Stimulated activated effector memory CD8-positive, alpha-beta T cell treated with anti-CD3 and anti-CD28 coated beads, Interleukin-12 subunit alpha, Interleukin-12 subunit beta, amount 100 ng/mL, for 72 hours (primary cell): ENCODE results near the gene SF3B1.
"Not testable (repeated sequence)": the region's sequence is repeated elsewhere in the genome, so short reads cannot be mapped to it uniquely, and the experiment has no call there.

ENCODE experiments used
- ATAC-seq: fragments of 150-1000 bp; cut with Tn5 transposase; 2 replicates; pipeline ENCODE4 v1.10.0; 2021
- DNase-seq, 2 donors: peaks; one replicate each; pipeline ENCODE4 v3.0.0; 2021 to 2022; ENCODE audit warnings: low spot score in 2 of 2
- H3K27ac Mint-ChIP-seq: one replicate; pipeline ENCODE4 v1.8.0; 2022; ENCODE audit warnings: mild to moderate bottlenecking, mixed read lengths
- H3K36me3 Mint-ChIP-seq: one replicate; pipeline ENCODE4 v1.8.0; 2022; ENCODE audit warnings: mild to moderate bottlenecking, mixed read lengths
- H3K4me1 Mint-ChIP-seq: one replicate; pipeline ENCODE4 v1.8.0; 2022; ENCODE audit warnings: mixed read lengths
- H3K4me3 Mint-ChIP-seq: one replicate; pipeline ENCODE4 v1.8.0; 2022; ENCODE audit warnings: mild to moderate bottlenecking, mixed read lengths
- H3K9me3 Mint-ChIP-seq: one replicate; pipeline ENCODE4 v1.8.0; 2022; ENCODE audit warnings: mixed read lengths

The SF3B1 gene

GRCh38 chr2:197414515-197414914 lies 20.3 kb downstream of the SF3B1 start:
- no peak for ATAC-seq
- H3K36me3 Mint-ChIP-seq = peaks cover 100% of the 10 kb centered on the region

DNA sequence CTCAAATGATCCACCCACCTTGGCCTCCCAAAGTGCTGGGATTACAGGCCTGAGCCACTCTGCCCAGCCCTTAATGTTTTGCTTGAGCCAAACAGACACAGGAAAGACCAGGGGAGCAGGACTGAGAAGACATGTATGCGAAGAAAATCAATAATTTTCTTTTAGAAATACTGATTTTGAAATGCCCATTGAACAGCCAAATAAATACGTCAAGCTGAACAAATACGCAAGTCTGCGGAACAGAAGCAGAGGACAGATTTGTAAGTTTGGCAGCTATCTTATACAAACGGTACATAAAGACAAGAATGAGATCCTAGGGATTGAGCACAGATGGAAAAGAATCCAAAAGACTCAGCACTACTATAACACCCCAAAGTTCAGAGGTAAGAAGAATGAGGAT lies 20.8 kb downstream of the SF3B1 start:
- ATAC-seq (no peak), DNase-seq (no peak)
- Mint-ChIP-seq H3K4me1 (peaks cover 16% of the 10 kb centered on the region), H3K9me3 (no peaks in the 10 kb centered on the region), H3K4me3 (no peak overlapping the region), H3K36me3 (peaks cover 100% of the 10 kb centered on the region), H3K27ac (peak overlapping the region; percentile 27)

More at GRCh38 chr2:197414515-197414914, 20.3 kb downstream of the SF3B1 start:
- peaks cover 16% of the 10 kb centered on the region for H3K4me1 Mint-ChIP-seq
- H3K27ac Mint-ChIP-seq = peak overlapping the region; percentile 27
- DNase-seq = no peak
- no peaks in the 10 kb centered on the region for H3K9me3 Mint-ChIP-seq
- H3K4me3 Mint-ChIP-seq = no peak overlapping the region

GRCh38 chr2:197405582-197405981 lies 29.2 kb downstream of the SF3B1 start:
- DNase-seq = no peak
- H3K4me3 Mint-ChIP-seq = no peak overlapping the region
- H3K9me3 Mint-ChIP-seq = no peaks in the 10 kb centered on the region
- H3K36me3 Mint-ChIP-seq = peaks cover 100% of the 10 kb centered on the region
- no peaks in the 10 kb centered on the region for H3K4me1 Mint-ChIP-seq
- no peak for ATAC-seq
- no peak overlapping the region for H3K27ac Mint-ChIP-seq

DNA sequence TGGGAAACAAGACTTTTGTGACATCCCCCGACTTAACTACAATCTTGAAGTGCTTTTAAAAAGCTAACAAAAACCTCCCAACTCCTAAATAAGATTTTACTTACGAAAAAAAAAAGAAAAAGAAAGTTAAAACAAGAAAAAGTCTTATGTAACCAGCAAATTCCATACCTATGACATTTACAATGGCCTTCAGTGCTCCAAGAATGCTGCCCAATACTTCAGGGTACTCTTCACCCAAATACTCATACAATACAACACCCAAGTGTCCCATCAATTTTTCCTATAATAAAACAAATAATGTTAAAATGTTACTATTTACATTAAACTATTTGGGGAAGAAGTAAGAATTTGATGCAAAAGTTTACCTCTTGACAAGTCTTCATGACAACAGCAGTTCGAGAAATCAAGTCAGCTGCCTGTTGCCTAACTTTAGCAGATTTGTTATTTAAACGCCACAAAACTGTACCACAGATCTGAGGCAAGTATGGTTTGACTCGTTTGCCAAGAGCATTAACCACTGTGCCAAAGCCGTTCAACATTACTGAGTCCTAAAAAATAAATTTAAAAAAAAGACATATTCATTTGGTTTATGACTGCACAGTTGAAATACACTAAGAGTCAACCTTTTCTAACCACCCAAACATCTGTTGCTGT lies 34.8 kb downstream of the SF3B1 start:
- ATAC-seq (no peak), DNase-seq (no peak)
- peaks cover 100% of the 10 kb centered on the region for H3K36me3 Mint-ChIP-seq

GRCh38 chr2:197398913-197399312 lies 35.9 kb downstream of the SF3B1 start:
- H3K9me3 Mint-ChIP-seq = no peaks in the 10 kb centered on the region
- H3K27ac Mint-ChIP-seq = no peak overlapping the region
- DNase-seq = no peak
- no peaks in the 10 kb centered on the region for H3K4me1 Mint-ChIP-seq
- no peak for ATAC-seq
- H3K36me3 Mint-ChIP-seq = peaks cover 100% of the 10 kb centered on the region
- no peak overlapping the region for H3K4me3 Mint-ChIP-seq

More for the DNA sequence above, 34.8 kb downstream of the SF3B1 start:
- H3K4me3 Mint-ChIP-seq = no peak overlapping the region
- no peak overlapping the region for H3K27ac Mint-ChIP-seq
- no peaks in the 10 kb centered on the region for H3K4me1 Mint-ChIP-seq
- H3K9me3 Mint-ChIP-seq = no peaks in the 10 kb centered on the region

DNA sequence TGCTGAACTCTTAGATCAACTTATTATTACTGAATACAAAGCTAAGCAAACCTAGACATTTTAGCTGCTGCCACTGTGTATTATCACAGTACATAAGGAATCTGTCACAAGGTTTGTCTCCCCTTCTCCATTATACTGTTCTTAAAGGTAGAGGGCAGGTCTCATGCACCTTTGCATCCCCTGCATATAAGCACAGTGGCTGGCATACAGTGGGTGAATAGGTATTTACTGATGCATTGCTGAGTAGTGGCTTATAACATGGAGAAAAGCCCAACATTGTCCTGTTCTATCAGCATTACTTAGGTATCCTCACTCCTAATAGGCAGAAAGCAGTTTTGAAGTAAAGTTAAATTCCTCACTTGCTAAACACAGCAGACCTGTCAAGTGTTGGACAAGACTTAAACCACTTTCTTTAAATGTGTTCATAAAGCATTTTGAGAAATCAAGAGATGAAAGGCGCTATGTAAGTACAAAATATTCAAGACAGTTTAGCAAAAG lies 43.6 kb downstream of the SF3B1 start:
- H3K27ac Mint-ChIP-seq = no peak overlapping the region
- H3K9me3 Mint-ChIP-seq = no peaks in the 10 kb centered on the region
- no peaks in the 10 kb centered on the region for H3K4me1 Mint-ChIP-seq
- ATAC-seq (no peak), DNase-seq (no peak)
- H3K36me3 Mint-ChIP-seq = peaks cover 66% of the 10 kb centered on the region
- H3K4me3 Mint-ChIP-seq = no peak overlapping the region

DNA sequence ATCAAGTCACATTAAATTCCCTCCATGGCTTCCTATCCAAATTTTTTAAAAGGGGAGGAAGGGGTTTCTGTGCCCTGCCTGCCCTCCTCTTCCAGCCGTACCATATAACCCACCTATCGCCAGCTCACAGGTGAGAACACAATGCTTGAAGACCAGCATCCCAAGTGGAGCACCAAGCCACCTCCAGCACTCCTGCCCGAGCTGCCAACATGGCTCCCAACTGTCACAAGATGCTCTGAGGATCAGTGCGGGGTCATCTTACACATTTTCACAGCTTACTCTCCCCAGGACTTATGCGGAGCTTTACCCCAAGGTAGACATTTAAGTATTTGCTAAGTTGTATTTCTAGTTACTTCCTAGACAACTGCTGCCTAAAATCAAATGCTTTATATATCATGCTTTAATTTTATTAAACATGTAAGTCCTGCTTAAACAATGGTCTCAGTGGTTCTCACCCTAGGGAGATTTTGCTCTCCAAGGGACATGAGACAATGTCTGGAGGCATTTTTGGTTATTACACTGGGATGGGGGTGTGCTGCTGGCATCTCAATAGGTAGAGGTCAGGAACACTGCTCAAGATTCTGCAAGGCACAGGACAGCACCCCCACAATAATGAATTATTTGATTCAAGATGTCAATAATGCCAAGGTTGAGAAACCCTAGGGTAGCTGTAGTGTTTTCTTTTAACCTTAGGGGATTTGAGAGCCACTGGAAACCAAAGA lies 45.8 kb downstream of the SF3B1 start:
- H3K9me3 Mint-ChIP-seq = no peaks in the 10 kb centered on the region
- DNase-seq (no peak), ATAC-seq (no peak)
- H3K4me3 Mint-ChIP-seq = no peak overlapping the region
- peaks cover 43% of the 10 kb centered on the region for H3K36me3 Mint-ChIP-seq
- no peak overlapping the region for H3K27ac Mint-ChIP-seq
- H3K4me1 Mint-ChIP-seq = peaks cover 5% of the 10 kb centered on the region

DNA sequence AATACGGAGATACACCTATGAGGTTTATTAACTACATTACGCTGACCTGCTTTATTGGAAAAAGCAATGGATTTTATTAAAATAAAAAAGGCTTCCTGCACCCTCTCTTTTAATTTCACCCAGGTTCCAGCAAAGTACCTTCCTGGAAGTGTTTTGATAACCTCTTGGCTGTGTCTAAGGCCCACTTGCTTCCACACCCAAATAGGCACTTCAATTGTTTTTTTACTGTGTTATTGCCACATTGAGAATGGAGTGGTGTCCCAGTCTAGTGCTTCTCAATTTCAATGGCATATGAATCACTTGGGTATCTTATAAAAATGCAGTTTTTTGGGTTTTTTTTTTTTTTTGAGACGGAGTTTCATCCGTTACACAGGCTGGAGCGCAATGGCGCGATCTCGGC lies 47.6 kb downstream of the SF3B1 start:
- Mint-ChIP-seq H3K9me3 (no peaks in the 10 kb centered on the region), H3K27ac (no peak overlapping the region), H3K4me3 (no peak overlapping the region), H3K36me3 (peaks cover 25% of the 10 kb centered on the region), H3K4me1 (peaks cover 5% of the 10 kb centered on the region)
- ATAC-seq = no peak
- no peak for DNase-seq

GRCh38 chr2:197386242-197386641 lies 48.6 kb downstream of the SF3B1 start:
- ATAC-seq = no peak
- DNase-seq = no peak
- peaks cover 5% of the 10 kb centered on the region for H3K4me1 Mint-ChIP-seq
- peaks cover 15% of the 10 kb centered on the region for H3K36me3 Mint-ChIP-seq
- no peak overlapping the region for H3K4me3 Mint-ChIP-seq
- H3K27ac Mint-ChIP-seq = peak overlapping the region; percentile 32
- no peaks in the 10 kb centered on the region for H3K9me3 Mint-ChIP-seq

DNA sequence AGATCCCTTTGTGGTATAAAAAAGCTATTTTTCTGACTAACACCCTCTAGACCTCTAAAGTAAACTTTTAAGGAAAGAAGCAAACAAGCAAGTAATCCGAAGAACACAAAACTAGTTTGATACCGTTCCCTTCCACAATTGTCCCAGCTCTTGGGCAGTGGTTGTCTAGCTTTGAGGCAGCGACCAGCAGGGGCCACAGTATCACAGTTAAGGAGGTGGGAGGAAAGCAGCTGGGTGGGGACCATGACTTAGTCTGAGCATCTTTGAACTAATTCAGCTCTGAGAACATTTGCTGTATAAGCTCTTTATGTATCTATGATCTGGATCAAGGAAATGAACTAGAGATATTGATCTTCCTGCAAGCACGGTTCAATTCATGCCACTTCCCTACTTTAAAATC lies 51.0 kb downstream of the SF3B1 start:
- Mint-ChIP-seq H3K4me1 (peaks cover 5% of the 10 kb centered on the region), H3K9me3 (no peaks in the 10 kb centered on the region), H3K36me3 (no peaks in the 10 kb centered on the region), H3K27ac (no peak overlapping the region), H3K4me3 (no peak overlapping the region)
- ATAC-seq (no peak), DNase-seq (no peak)

DNA sequence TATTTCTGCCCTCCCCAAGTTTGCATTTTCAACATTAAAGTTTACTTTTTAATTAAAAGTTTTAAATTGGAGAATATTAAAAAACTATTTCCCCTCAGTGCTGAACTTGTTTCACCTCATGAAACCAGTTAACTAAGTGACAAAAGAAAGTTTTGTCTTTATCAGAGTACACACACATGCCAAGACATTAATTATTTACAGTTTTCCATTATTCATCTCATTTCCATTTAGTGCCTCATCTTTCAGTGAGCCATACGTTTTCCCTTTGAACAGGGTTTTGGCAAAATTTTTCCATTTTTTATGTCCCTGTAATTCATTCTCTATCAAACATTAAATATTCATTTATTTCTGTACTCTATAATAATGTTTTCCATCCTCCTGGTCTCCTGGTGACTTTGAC lies 53.2 kb downstream of the SF3B1 start:
- Mint-ChIP-seq H3K4me3 (no peak overlapping the region), H3K9me3 (no peaks in the 10 kb centered on the region), H3K4me1 (peaks cover 11% of the 10 kb centered on the region), H3K27ac (no peak overlapping the region), H3K36me3 (no peaks in the 10 kb centered on the region)
- ATAC-seq = no peak
- DNase-seq = no peak

- H3K9me3 Mint-ChIP-seq, DNase-seq, H3K4me3 Mint-ChIP-seq, H3K36me3 Mint-ChIP-seq, H3K27ac Mint-ChIP-seq: not testable (repeated sequence)
- H3K4me1 Mint-ChIP-seq = peaks cover 11% of the 10 kb centered on the region
- peak; percentile 40 for ATAC-seq
Measured at GRCh38 chr2:197379918-197380309, 54.9 kb downstream of the SF3B1 start.

DNA sequence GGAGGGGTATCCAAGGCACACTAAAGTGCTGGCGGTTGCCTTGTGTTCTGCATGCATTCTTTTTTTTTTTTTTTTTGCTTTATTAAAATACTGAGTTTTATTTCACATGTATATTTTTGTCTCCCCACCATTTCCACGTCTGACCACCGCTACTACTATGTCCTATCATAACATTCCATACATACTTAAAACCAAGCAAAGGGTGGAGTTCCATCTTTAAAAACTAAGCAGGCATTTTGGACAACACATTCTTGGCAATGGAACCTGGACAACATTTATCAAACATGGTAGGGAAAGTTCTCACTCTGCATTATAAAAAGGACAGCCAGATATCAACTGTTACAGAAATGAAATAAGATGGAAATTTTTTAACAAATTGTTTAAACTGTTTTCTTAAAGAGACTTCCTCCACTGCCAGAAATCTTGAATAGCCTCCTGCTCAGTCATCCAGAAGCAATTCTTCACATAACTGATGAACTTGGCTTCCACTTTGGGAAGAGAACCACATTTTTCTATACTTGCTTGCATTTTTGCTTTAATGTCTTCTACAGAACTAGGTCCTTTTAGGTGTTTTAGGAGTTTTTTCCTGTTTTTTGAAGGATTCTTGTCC lies 55.4 kb downstream of the SF3B1 start:
- not testable (repeated sequence) for H3K27ac Mint-ChIP-seq, DNase-seq, H3K36me3 Mint-ChIP-seq, ATAC-seq, H3K9me3 Mint-ChIP-seq, H3K4me3 Mint-ChIP-seq, H3K4me1 Mint-ChIP-seq

DNA sequence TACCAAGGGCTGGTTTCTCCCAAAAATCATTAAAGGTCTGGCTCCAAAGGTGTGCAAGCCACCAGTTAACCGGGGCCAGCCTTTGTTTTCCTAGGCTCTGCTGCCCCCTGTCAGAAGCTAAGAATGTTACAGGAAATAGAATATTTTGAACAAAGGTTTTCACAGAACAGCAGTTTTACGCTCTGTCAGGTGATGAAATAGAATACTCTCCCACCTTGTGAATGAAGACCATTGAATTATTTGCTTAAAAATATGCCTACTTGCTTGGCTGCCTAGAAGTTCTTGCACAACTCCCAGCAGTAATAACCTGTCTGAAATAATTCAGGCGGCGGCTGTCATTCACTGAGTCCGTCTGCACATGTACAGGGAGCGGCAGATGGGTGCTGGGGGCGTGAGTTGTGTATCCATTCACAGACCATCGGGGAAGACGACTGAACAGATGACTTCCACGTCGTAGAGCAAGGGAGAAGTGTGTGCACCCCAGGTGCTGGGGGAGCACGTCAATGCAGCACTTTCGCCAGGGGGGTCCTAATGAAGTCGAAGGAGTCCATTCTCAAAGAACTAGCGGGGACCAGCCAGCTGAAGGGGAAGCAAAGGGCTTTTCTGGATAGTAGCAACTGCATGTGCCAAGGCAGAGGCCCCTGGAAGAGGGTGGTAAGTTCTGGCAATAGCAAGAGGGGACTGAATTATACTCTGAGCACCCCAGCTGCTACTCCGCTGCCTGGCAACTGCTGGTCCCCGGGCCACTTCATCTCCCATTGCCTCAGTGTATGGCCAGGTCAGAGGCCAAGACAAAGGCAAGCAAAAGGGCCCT lies 56.1 kb downstream of the SF3B1 start:
- no peak overlapping the region for H3K27ac Mint-ChIP-seq

GRCh38 chr2:197378086-197378485 lies 56.7 kb downstream of the SF3B1 start:
- H3K4me3 Mint-ChIP-seq = no peak overlapping the region
- ATAC-seq = no peak
- H3K27ac Mint-ChIP-seq = no peak overlapping the region
- peaks cover 5% of the 10 kb centered on the region for H3K4me1 Mint-ChIP-seq
- H3K9me3 Mint-ChIP-seq = no peaks in the 10 kb centered on the region
- no peak for DNase-seq
- H3K36me3 Mint-ChIP-seq = no peaks in the 10 kb centered on the region

More for the DNA sequence above, 56.1 kb downstream of the SF3B1 start:
- Mint-ChIP-seq H3K9me3 (no peaks in the 10 kb centered on the region), H3K36me3 (no peaks in the 10 kb centered on the region), H3K4me3 (no peak overlapping the region), H3K4me1 (peaks cover 5% of the 10 kb centered on the region)
- DNase-seq (peak; percentile 45 to 70), ATAC-seq (peak; percentile 66)
